Left hindlimb (tissue), 1 donor: ENCODE results near the gene MRO.
"Not testable (repeated sequence)": the region's sequence is repeated elsewhere in the genome, so short reads cannot be mapped to it uniquely, and the experiment has no call there.

Experiments used
- DNase-seq: peaks from one replicate; pipeline ENCODE4 v3.0.0-alpha.2; 2018

MRO gene

GRCh38 chr18:50790948-50791347 is 28.9 kb downstream of the MRO start:
- DNase-seq, result no peak

- DNase-seq, result no peak
These were observed 29.6 kb downstream of the MRO start for GRCh38 chr18:50790241-50790640.

GRCh38 chr18:50788284-50788683 is 31.5 kb downstream of the MRO start:
- no peak for DNase-seq

GRCh38 chr18:50786864-50787263 is 33.0 kb downstream of the MRO start:
- no peak for DNase-seq

- DNase-seq, result no peak
These were observed 36.3 kb downstream of the MRO start for GRCh38 chr18:50783553-50783952.

GRCh38 chr18:50779021-50779420 is 40.8 kb downstream of the MRO start:
- DNase-seq, result not testable (repeated sequence)

GRCh38 chr18:50776383-50776782 is 43.4 kb downstream of the MRO start:
- no peak for DNase-seq

- no peak for DNase-seq
These were observed 44.1 kb downstream of the MRO start for GRCh38 chr18:50775726-50776125.

GRCh38 chr18:50775207-50775606 is 44.6 kb downstream of the MRO start:
- no peak for DNase-seq

GRCh38 chr18:50769463-50769862 is 50.4 kb downstream of the MRO start:
- no peak for DNase-seq

GRCh38 chr18:50757358-50757757 is 62.5 kb downstream of the MRO start:
- DNase-seq, result no peak

- DNase-seq, result no peak
These were observed 65.5 kb downstream of the MRO start for GRCh38 chr18:50754297-50754696.

- DNase-seq, result no peak
These were observed 66.5 kb downstream of the MRO start for GRCh38 chr18:50753311-50753710.

- no peak for DNase-seq
These were observed 67.9 kb downstream of the MRO start for GRCh38 chr18:50751947-50752346.

GRCh38 chr18:50751490-50751889 is 68.3 kb downstream of the MRO start:
- DNase-seq, result no peak

GRCh38 chr18:50750546-50750945 is 69.3 kb downstream of the MRO start:
- no peak for DNase-seq

GRCh38 chr18:50749945-50750344 is 69.9 kb downstream of the MRO start:
- no peak for DNase-seq

- DNase-seq, result no peak
These were observed 70.4 kb downstream of the MRO start for GRCh38 chr18:50749421-50749820.

- DNase-seq, result no peak
These were observed 71.3 kb downstream of the MRO start for GRCh38 chr18:50748243-50749229.

GRCh38 chr18:50747849-50748242 is 72.0 kb downstream of the MRO start:
- no peak for DNase-seq

GRCh38 chr18:50745945-50746344 is 73.9 kb downstream of the MRO start:
- no peak for DNase-seq
